Panc1 (cell line): ENCODE results near the gene SEMA4D. TPM values are rescaled to one million over a fixed set of nuclear protein-coding genes. Genes with fewer than 3 reads are reported as not detected.
"Not testable (repeated sequence)": the region's sequence is repeated elsewhere in the genome, so short reads cannot be mapped to it uniquely, and the experiment has no call there.

Source experiments
- ATAC-seq: fragments of 200-7000 bp; cut with Tn5 transposase; 2 replicates; pipeline ENCODE4 v1.9.1; 2020; ENCODE audit warnings: mild to moderate bottlenecking, moderate library complexity
- BruUV-seq: library from RNA; stranded (reverse); fragments of 400-500 nt; replicated peaks from 2 replicates; lab custom pipeline; 2021; lab: Mats Ljungman, UMichigan
- CTCF ChIA-PET: fragments of 300-600 bp; sonication (Branson Sonifier 250); formaldehyde crosslinking; loops from one replicate; lab custom pipeline; 2022; ENCODE audit warnings: antibody characterized with exemption; lab: Charles Lee
- POLR2A ChIA-PET: fragments of 300-600 bp; sonication (Branson Sonifier 250); formaldehyde crosslinking; loops from one replicate; lab custom pipeline; 2022; ENCODE audit warnings: antibody characterized with exemption; lab: Charles Lee
- DNase-seq: peaks from one replicate; pipeline ENCODE4 v3.0.0-alpha.2; 2010; ENCODE audit warnings: low read depth, low spot score
- H3K27ac ChIP-seq: 2 replicates; pipeline ENCODE4 v1.5.1; 2011; ENCODE audit warnings: mild to moderate bottlenecking, low read length, inconsistent platforms
- H3K27me3 ChIP-seq: fragments of 200-500 bp; sonication (Bioruptor generic); 2 replicates; pipeline ENCODE4 v1.6.0; 2014; ENCODE audit warnings: low read length, inconsistent platforms; ENCODE audit not compliant: control insufficient read depth, insufficient read depth
- H3K36me3 ChIP-seq: fragments of 200-500 bp; sonication (Bioruptor generic); 2 replicates; pipeline ENCODE4 v1.5.1; 2014; ENCODE audit warnings: inconsistent platforms, mild to moderate bottlenecking, low read length, moderate library complexity; ENCODE audit not compliant: control insufficient read depth, insufficient read depth
- H3K4me1 ChIP-seq: 2 replicates; pipeline ENCODE4 v1.5.1; 2011; ENCODE audit warnings: inconsistent platforms, mild to moderate bottlenecking, low read length, moderate library complexity; ENCODE audit not compliant: control insufficient read depth, insufficient read depth
- H3K4me3 ChIP-seq, 2 experiments: 2 replicates each; pipeline ENCODE4 v1.5.1; 2011 to 2012; ENCODE audit warnings: low read depth in 2 of 2, low read length in 2 of 2, mild to moderate bottlenecking in 2 of 2, inconsistent platforms in 1 of 2, moderate library complexity in 1 of 2
- H3K9me3 ChIP-seq: fragments of 200-500 bp; sonication (Bioruptor generic); 2 replicates; pipeline ENCODE4 v1.5.1; 2014; ENCODE audit warnings: low read depth, mild to moderate bottlenecking, inconsistent platforms, low read length, moderate library complexity; ENCODE audit not compliant: control insufficient read depth, insufficient read depth
- POLR2AphosphoS5 ChIP-seq: IDR thresholded peaks from 2 replicates; pipeline ENCODE4 v1.6.1; 2012; ENCODE audit warnings: mild to moderate bottlenecking, low read depth, low read length, moderate library complexity
- SIN3A ChIP-seq: IDR thresholded peaks from 2 replicates; pipeline ENCODE4 v1.6.1; 2012; ENCODE audit warnings: low read depth, mild to moderate bottlenecking, low read length, moderate library complexity, borderline replicate concordance; ENCODE audit not compliant: insufficient read depth
- TCF7L2 ChIP-seq: IDR thresholded peaks from 2 replicates; pipeline ENCODE4 v1.6.1; 2011; ENCODE audit warnings: mild to moderate bottlenecking, low read depth, low read length, inconsistent platforms
- in situ Hi-C: cut with HindIII; loops from 2 replicates; pipeline ENCODE4 v1.10.0; 2016; ENCODE audit warnings: low sequenced_read_pairs, low pct_unique_long_range_greater_than_20kb
- intact Hi-C: fragments of 100-400 bp; cut with micrococcal nuclease; formaldehyde crosslinking; loops from one replicate; pipeline ENCODE4 v1.10.0; 2022; ENCODE audit not compliant: unreplicated experiment
- total RNA-seq: library from RNA; stranded (reverse); gene quantifications from one replicate; pipeline ENCODE4 v1.2.1, GENCODE V29; 2021; ENCODE audit not compliant: unreplicated experiment
- TF ChIP-seq, protein P1 (sequence below): fragments of 450-650 bp; IDR thresholded peaks from 2 replicates; pipeline ENCODE4 v1.5.1; 2017; ENCODE audit warnings: mild to moderate bottlenecking
- TF ChIP-seq, protein P2 (sequence below), 2 experiments: IDR thresholded peaks; 2 replicates each; pipeline ENCODE4 v1.6.1; 2011 to 2012; ENCODE audit warnings: low read depth in 2 of 2, control low read depth in 1 of 2, low read length in 1 of 2, mild to moderate bottlenecking in 1 of 2, moderate library complexity in 1 of 2; ENCODE audit not compliant: insufficient read depth in 1 of 2

SEMA4D gene
- total RNA-seq, 1 experiment from 2014 or later: 6.5 TPM

DNA sequence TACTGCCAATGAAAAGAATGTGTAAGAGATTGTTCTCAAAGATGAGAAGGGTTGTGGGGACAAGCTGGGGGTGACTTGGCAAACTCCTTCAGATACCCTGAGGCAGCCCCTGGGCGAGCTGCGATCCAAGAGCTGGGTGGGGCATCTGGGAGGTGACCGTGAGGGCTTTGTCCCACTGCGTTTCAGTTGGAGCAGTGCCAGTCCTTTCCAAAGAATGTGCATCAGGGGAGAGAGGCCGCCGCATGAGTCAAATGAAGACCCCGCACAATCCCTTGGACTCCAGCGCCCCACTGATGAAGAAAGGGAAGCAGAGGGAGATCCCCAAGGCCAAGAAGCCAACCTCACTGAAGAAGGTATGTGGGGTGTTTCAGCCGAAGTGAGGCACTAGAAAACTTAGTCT lies 151.2 kb downstream of the SEMA4D start:
- DNase-seq (no peak), ATAC-seq (no peak)
- H3K4me1 ChIP-seq: no peaks in the 10 kb centered on the region
- H3K9me3 ChIP-seq: no peaks in the 10 kb centered on the region
- TF ChIP-seq TCF7L2 (no peak), POLR2AphosphoS5 (no peak), SIN3A (no peak)
- TF ChIP-seq, protein P1, sequence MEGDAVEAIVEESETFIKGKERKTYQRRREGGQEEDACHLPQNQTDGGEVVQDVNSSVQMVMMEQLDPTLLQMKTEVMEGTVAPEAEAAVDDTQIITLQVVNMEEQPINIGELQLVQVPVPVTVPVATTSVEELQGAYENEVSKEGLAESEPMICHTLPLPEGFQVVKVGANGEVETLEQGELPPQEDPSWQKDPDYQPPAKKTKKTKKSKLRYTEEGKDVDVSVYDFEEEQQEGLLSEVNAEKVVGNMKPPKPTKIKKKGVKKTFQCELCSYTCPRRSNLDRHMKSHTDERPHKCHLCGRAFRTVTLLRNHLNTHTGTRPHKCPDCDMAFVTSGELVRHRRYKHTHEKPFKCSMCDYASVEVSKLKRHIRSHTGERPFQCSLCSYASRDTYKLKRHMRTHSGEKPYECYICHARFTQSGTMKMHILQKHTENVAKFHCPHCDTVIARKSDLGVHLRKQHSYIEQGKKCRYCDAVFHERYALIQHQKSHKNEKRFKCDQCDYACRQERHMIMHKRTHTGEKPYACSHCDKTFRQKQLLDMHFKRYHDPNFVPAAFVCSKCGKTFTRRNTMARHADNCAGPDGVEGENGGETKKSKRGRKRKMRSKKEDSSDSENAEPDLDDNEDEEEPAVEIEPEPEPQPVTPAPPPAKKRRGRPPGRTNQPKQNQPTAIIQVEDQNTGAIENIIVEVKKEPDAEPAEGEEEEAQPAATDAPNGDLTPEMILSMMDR: no peak
- TF ChIP-seq, protein P2, sequence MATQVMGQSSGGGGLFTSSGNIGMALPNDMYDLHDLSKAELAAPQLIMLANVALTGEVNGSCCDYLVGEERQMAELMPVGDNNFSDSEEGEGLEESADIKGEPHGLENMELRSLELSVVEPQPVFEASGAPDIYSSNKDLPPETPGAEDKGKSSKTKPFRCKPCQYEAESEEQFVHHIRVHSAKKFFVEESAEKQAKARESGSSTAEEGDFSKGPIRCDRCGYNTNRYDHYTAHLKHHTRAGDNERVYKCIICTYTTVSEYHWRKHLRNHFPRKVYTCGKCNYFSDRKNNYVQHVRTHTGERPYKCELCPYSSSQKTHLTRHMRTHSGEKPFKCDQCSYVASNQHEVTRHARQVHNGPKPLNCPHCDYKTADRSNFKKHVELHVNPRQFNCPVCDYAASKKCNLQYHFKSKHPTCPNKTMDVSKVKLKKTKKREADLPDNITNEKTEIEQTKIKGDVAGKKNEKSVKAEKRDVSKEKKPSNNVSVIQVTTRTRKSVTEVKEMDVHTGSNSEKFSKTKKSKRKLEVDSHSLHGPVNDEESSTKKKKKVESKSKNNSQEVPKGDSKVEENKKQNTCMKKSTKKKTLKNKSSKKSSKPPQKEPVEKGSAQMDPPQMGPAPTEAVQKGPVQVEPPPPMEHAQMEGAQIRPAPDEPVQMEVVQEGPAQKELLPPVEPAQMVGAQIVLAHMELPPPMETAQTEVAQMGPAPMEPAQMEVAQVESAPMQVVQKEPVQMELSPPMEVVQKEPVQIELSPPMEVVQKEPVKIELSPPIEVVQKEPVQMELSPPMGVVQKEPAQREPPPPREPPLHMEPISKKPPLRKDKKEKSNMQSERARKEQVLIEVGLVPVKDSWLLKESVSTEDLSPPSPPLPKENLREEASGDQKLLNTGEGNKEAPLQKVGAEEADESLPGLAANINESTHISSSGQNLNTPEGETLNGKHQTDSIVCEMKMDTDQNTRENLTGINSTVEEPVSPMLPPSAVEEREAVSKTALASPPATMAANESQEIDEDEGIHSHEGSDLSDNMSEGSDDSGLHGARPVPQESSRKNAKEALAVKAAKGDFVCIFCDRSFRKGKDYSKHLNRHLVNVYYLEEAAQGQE (IDR thresholded peaks at IDR 0.05; ENCODE audit: insufficient read depth in 1 of 2, low read depth in 2 of 2, low read length in 1 of 2): no peak
- POLR2A ChIA-PET: no interaction called here
- BruUV-seq: no TSS peak
- H3K36me3 ChIP-seq: peaks cover 6% of the 10 kb centered on the region
- intact Hi-C loops (no loop called here), in situ Hi-C loops (no loop called here)
- no peaks in the 10 kb centered on the region for H3K27me3 ChIP-seq
- H3K4me3 ChIP-seq: no peak overlapping the region
- no peak overlapping the region for H3K27ac ChIP-seq
- CTCF ChIA-PET: no interaction called here

DNA sequence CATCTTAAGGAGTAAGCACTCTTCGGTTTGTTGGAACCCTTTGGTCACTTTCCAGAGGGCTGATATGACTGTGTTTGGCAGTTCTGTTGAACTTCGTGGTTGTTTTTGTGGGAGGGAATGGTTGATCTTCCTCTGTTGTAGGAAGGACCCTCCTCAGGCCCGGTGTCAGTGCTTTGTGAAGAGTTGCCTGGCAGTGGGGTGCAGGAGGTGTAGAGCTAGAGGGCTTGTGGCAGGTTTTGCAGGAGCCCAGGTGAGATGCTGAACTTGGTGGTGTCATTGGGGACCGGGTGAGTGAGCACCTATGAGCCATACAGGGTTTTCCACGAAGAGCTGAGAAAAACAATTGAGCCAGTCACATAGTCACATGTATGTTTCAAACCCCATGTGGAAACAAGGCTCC lies 152.4 kb downstream of the SEMA4D start:
- Histone ChIP-seq H3K27me3 (no peaks in the 10 kb centered on the region), H3K27ac (no peak overlapping the region), H3K36me3 (peaks cover 6% of the 10 kb centered on the region), H3K4me3 (no peak overlapping the region), H3K9me3 (no peaks in the 10 kb centered on the region), H3K4me1 (no peaks in the 10 kb centered on the region)
- BruUV-seq: no TSS peak
- in situ Hi-C loops: no loop called here
- TF ChIP-seq POLR2AphosphoS5: no peak
- intact Hi-C loops: no loop called here
- ChIA-PET POLR2A (no interaction called here), CTCF (no interaction called here)
- no peak for ATAC-seq
- DNase-seq: no peak

DNA sequence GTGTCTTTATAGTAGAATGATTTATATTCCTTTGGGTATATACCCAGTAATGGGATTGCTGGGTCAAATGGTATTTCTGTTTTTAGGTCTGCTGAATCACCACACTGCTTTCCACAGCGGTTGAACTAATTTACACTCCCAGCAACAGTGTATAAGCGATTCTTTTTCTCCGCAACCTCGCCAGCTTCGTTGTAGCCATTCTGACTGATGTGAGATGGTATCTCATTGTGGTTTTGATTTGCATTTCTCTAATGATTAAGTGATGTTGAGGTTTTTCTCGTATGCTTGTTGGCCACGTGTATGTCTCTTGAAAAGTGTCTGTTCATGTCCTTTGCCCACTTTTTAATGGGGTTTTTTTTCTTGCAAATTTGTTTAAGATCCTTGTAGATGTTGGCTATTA lies 154.1 kb downstream of the SEMA4D start:
- intact Hi-C loops, ATAC-seq, POLR2A ChIA-PET, H3K36me3 ChIP-seq, H3K27me3 ChIP-seq, DNase-seq, H3K4me1 ChIP-seq, H3K27ac ChIP-seq, in situ Hi-C loops, H3K9me3 ChIP-seq, H3K4me3 ChIP-seq, BruUV-seq: not testable (repeated sequence)
- CTCF ChIA-PET: interaction anchor here (0.6 kb wide), 1 partner anchor 209 kb away, joined by 5 read pairs; no protein-coding TSS in a partner anchor
